Stimulated activated naive B cell treated with anti-CD40 and anti-IgM and Interleukin-4, amounts not matched to agents 10 μg/mL and 1 μg/mL and 100 μg/mL, for 72 hours (primary cell): ENCODE measurements around the gene TXNDC5.

Experiments
- ATAC-seq, 2 donors: fragments of 150-1000 bp; cut with Tn5 transposase; replicated peaks; 2 replicates each; pipeline ENCODE4 v1.10.0; 2021; ENCODE audit warnings: moderate library complexity in 1 of 2
- DNase-seq: peaks from one replicate; pipeline ENCODE4 v3.0.0; 2021
- H3K27ac Mint-ChIP-seq: one replicate; pipeline ENCODE4 v1.8.0; 2022; ENCODE audit warnings: mild to moderate bottlenecking, mixed read lengths
- H3K27me3 Mint-ChIP-seq, 2 donors: one replicate each; pipeline ENCODE4 v1.8.0; 2022; ENCODE audit warnings: mixed read lengths in 2 of 2
- H3K36me3 Mint-ChIP-seq, 2 donors: one replicate each; pipeline ENCODE4 v1.8.0; 2022; ENCODE audit warnings: mixed read lengths in 2 of 2, mild to moderate bottlenecking in 1 of 2
- H3K4me1 Mint-ChIP-seq, 2 donors: one replicate each; pipeline ENCODE4 v1.8.0; 2022; ENCODE audit warnings: mixed read lengths in 2 of 2, mild to moderate bottlenecking in 1 of 2
- H3K4me3 Mint-ChIP-seq, 2 donors: one replicate each; pipeline ENCODE4 v1.8.0; 2022; ENCODE audit warnings: mild to moderate bottlenecking in 2 of 2, mixed read lengths in 2 of 2, moderate library complexity in 1 of 2
- H3K9me3 Mint-ChIP-seq, 2 donors: one replicate each; pipeline ENCODE4 v1.8.0; 2022; ENCODE audit warnings: mixed read lengths in 2 of 2, mild to moderate bottlenecking in 1 of 2

TXNDC5 gene

DNA sequence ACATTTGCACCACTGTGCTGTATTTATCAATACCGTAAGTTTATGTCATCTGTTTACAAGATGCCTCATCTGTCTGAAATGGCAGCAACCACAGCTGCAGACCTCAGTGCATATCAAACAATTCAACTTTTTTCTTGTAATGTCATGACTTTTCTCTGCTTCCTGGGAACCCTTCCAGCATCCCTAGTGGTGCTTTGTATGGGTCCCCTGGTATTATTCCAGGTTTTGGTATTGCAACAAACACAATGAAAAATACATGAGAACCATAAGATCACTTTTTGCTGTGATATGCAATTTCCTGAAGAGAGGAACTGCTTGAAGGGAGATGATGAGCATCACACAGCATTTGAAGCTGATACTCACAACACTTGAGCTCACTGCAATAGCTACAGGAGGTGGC is 12.0 kb upstream of the TXNDC5 start:
- no peak for ATAC-seq
- H3K36me3 Mint-ChIP-seq = peaks cover 5 to 7% of the 10 kb centered on the region in 2 donors
- no peak for DNase-seq
- H3K4me3 Mint-ChIP-seq = no peak overlapping the region
- peaks cover 0 to 6% of the 10 kb centered on the region in 2 donors for H3K27me3 Mint-ChIP-seq
- no peak overlapping the region for H3K27ac Mint-ChIP-seq
- H3K4me1 Mint-ChIP-seq = peaks cover 7 to 8% of the 10 kb centered on the region in 2 donors
- H3K9me3 Mint-ChIP-seq = peaks cover 7 to 10% of the 10 kb centered on the region in 2 donors

GRCh38 chr6:7921632-7922092 is 11.1 kb upstream of the TXNDC5 start:
- ATAC-seq = no peak
- H3K27me3 Mint-ChIP-seq = peaks cover 0 to 6% of the 10 kb centered on the region in 2 donors
- peaks cover 4 to 5% of the 10 kb centered on the region in 2 donors for H3K36me3 Mint-ChIP-seq
- H3K4me3 Mint-ChIP-seq = no peak overlapping the region
- H3K9me3 Mint-ChIP-seq = peaks cover 6 to 7% of the 10 kb centered on the region in 2 donors
- no peak overlapping the region for H3K27ac Mint-ChIP-seq
- H3K4me1 Mint-ChIP-seq = peaks cover 14 to 17% of the 10 kb centered on the region in 2 donors
- no peak for DNase-seq

DNA sequence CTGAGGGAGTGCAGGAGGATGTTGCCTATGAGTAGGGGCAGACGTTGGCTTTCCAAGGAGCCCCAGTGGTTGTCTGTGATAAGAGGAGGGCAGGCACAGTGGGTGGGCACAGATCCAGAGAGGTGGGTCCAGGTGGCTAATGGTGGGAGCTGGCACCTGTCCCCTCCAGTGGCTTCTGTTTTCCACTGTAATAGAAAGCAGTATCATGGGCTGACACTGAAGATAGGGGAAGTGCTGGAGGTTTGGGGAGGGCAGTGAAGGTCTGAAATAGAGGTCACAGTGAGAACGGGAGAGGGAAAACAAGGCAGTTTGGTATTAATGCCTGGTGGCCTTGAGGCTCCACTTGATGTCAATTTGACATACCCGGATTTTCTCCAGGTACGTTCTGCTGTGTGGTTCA is 10.5 kb upstream of the TXNDC5 start:
- DNase-seq = no peak
- no peak overlapping the region for H3K4me3 Mint-ChIP-seq
- H3K36me3 Mint-ChIP-seq = peaks cover 4 to 5% of the 10 kb centered on the region in 2 donors
- H3K4me1 Mint-ChIP-seq = peaks cover 16 to 20% of the 10 kb centered on the region in 2 donors
- peaks cover 0 to 6% of the 10 kb centered on the region in 2 donors for H3K27me3 Mint-ChIP-seq
- H3K27ac Mint-ChIP-seq = no peak overlapping the region
- ATAC-seq = no peak
- H3K9me3 Mint-ChIP-seq = peaks cover 6 to 7% of the 10 kb centered on the region in 2 donors

DNA sequence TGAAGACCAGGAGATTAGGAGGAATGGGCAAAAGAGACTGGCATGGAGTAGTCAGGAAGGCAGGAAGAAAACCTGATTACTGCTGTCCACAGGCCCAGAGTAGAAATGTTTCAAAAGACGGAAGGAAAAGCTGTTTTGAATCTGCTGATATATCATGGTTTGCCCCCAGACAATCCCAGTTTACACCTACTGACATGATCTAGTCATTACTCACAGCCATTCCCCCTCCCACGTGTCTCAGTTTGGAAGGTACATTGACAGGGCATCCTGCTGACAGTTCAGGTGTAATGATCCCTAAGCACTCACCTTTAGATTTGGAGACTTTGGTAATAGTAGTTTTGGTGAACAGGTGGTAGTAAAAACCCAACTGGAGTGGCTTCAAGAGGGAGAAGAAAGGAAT is 9.8 kb upstream of the TXNDC5 start:
- H3K36me3 Mint-ChIP-seq = peaks cover 2 to 5% of the 10 kb centered on the region in 2 donors
- peaks cover 0 to 6% of the 10 kb centered on the region in 2 donors for H3K27me3 Mint-ChIP-seq
- peaks cover 17 to 20% of the 10 kb centered on the region in 2 donors for H3K4me1 Mint-ChIP-seq
- no peak overlapping the region for H3K27ac Mint-ChIP-seq
- peaks cover 5 to 6% of the 10 kb centered on the region in 2 donors for H3K9me3 Mint-ChIP-seq
- DNase-seq = no peak
- H3K4me3 Mint-ChIP-seq = no peak overlapping the region
- no peak for ATAC-seq

GRCh38 chr6:7919871-7920270 is 9.3 kb upstream of the TXNDC5 start:
- H3K36me3 Mint-ChIP-seq = peaks cover 0 to 5% of the 10 kb centered on the region in 2 donors
- H3K27ac Mint-ChIP-seq = no peak overlapping the region

DNA sequence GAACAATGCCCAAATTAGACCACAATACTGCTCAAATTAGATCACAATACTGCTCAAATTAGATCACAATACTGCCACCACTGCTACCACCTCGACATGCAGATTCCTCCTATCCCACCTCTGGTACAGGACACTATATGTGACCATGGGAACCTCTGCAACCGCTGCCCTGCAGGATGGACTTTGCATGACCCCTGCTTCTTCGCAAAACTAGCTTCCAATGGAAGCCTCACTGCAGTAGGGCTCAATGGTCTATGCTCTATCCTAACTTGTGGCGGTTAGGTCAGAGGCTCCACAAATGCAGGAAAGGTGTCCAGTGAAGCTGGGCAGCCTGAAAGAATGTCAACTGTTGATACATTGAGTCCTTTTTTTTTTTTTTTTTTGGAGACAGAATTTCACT is 7.8 kb upstream of the TXNDC5 start:
- Mint-ChIP-seq H3K27ac (no peak overlapping the region), H3K27me3 (no peaks in the 10 kb centered on the region), H3K9me3 (no peaks in the 10 kb centered on the region), H3K4me1 (peaks cover 17 to 20% of the 10 kb centered on the region in 2 donors), H3K36me3 (no peaks in the 10 kb centered on the region), H3K4me3 (no peak overlapping the region)
- no peak for DNase-seq
- ATAC-seq = no peak

More at GRCh38 chr6:7919871-7920270, 9.3 kb upstream of the TXNDC5 start:
- Mint-ChIP-seq H3K9me3 (peaks cover 2 to 6% of the 10 kb centered on the region in 2 donors), H3K4me1 (peaks cover 17 to 20% of the 10 kb centered on the region in 2 donors), H3K4me3 (no peak overlapping the region), H3K27me3 (peaks cover 0 to 6% of the 10 kb centered on the region in 2 donors)
- DNase-seq (no peak), ATAC-seq (no peak)

- ATAC-seq (no peak), DNase-seq (no peak)
- H3K27me3 Mint-ChIP-seq = no peaks in the 10 kb centered on the region
- no peak overlapping the region for H3K27ac Mint-ChIP-seq
- no peaks in the 10 kb centered on the region for H3K36me3 Mint-ChIP-seq
- H3K4me3 Mint-ChIP-seq = no peak overlapping the region
- H3K4me1 Mint-ChIP-seq = peaks cover 17 to 20% of the 10 kb centered on the region in 2 donors
- H3K9me3 Mint-ChIP-seq = no peaks in the 10 kb centered on the region
Measured at GRCh38 chr6:7917729-7918128, 7.1 kb upstream of the TXNDC5 start.

- no peak for DNase-seq
- no peaks in the 10 kb centered on the region for H3K27me3 Mint-ChIP-seq
- H3K9me3 Mint-ChIP-seq = no peaks in the 10 kb centered on the region
- H3K27ac Mint-ChIP-seq = peak overlapping the region; percentile 83
- peak; percentile 83 to 84 for ATAC-seq
- H3K36me3 Mint-ChIP-seq = no peaks in the 10 kb centered on the region
- H3K4me3 Mint-ChIP-seq = peak overlapping the region; percentile 22 to 31
- peaks cover 17 to 20% of the 10 kb centered on the region in 2 donors for H3K4me1 Mint-ChIP-seq
Measured at GRCh38 chr6:7916959-7917358, 6.4 kb upstream of the TXNDC5 start.

GRCh38 chr6:7914991-7915789 is 4.6 kb upstream of the TXNDC5 start:
- Mint-ChIP-seq H3K27ac (no peak overlapping the region), H3K4me1 (peaks cover 19 to 20% of the 10 kb centered on the region in 2 donors), H3K9me3 (no peaks in the 10 kb centered on the region), H3K4me3 (no peak overlapping the region), H3K27me3 (no peaks in the 10 kb centered on the region), H3K36me3 (no peaks in the 10 kb centered on the region)
- ATAC-seq = peak; percentile 49 to 57
- DNase-seq = peak; percentile 32

DNA sequence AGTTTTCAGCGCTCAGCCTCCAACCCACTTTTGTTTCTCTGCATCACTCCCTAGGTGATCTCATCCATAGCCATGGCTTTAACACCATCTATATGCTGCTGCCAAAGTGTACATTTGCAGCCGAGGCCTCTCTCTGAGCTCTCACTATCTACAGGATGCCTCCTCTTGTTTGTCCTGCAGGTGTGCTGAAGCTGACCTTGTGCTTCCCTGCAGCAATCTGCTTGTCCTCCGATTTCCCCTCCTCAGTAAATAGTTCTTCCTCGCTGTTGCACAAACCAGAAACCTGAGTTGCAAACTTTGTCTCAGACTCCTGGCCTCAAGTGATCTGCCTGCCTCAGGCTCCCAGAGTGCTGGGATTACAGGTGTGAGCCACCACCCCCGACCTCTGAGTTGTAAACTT is 3.7 kb upstream of the TXNDC5 start:
- ATAC-seq (no peak), DNase-seq (no peak)
- Mint-ChIP-seq H3K27me3 (no peaks in the 10 kb centered on the region), H3K4me3 (no peak overlapping the region), H3K36me3 (peaks cover 0 to 3% of the 10 kb centered on the region in 2 donors), H3K4me1 (peaks cover 21 to 24% of the 10 kb centered on the region in 2 donors), H3K9me3 (no peaks in the 10 kb centered on the region), H3K27ac (no peak overlapping the region)

DNA sequence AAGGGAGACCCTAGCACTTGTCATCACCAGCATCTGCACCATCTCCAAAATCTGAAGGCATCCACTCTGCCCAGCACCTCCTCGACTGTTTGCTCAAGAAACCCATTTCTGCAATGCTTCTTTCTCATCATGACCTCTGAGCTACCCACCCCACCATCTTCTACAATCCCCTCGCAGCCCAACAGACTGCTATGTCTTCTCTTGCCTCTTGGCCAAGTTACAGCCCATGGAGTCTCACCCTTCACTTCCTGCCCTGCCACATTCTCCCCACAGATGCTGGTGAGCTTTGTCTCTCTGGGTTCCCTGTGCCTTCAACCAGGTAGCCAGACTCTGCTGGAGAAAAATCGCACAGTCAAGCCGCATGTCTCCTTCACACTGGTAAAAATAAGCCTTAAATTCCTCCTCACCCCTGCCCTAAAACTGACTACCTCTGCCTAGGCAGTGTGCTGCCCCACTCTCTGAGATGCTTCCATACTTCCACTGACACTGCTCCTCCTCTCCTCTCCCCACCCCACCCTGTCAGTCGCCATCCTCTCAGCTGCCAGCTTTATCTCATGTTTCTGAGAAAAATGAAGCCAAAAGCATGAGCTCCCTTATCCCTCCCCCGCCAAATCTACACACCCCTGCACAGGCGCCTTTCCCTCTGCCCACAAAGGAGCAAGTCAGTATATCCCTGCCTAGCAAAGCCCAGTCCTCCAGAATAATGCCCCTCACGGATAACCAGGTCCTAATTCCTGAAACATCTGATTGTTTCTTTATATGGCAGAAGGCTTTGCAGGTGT is 2.3 kb upstream of the TXNDC5 start:
- peaks cover 2 to 5% of the 10 kb centered on the region in 2 donors for H3K36me3 Mint-ChIP-seq
- no peak for ATAC-seq
- no peak for DNase-seq
- peaks cover 22 to 24% of the 10 kb centered on the region in 2 donors for H3K4me1 Mint-ChIP-seq
- no peaks in the 10 kb centered on the region for H3K9me3 Mint-ChIP-seq
- no peak overlapping the region for H3K4me3 Mint-ChIP-seq
- no peaks in the 10 kb centered on the region for H3K27me3 Mint-ChIP-seq
- no peak overlapping the region for H3K27ac Mint-ChIP-seq

- Mint-ChIP-seq H3K36me3 (peaks cover 3 to 8% of the 10 kb centered on the region in 2 donors), H3K4me3 (no peak overlapping the region), H3K4me1 (peaks cover 19 to 21% of the 10 kb centered on the region in 2 donors), H3K27ac (no peak overlapping the region), H3K9me3 (no peaks in the 10 kb centered on the region), H3K27me3 (no peaks in the 10 kb centered on the region)
- no peak for DNase-seq
- ATAC-seq = no peak
Measured at GRCh38 chr6:7912024-7912423, 1.4 kb upstream of the TXNDC5 start.

DNA sequence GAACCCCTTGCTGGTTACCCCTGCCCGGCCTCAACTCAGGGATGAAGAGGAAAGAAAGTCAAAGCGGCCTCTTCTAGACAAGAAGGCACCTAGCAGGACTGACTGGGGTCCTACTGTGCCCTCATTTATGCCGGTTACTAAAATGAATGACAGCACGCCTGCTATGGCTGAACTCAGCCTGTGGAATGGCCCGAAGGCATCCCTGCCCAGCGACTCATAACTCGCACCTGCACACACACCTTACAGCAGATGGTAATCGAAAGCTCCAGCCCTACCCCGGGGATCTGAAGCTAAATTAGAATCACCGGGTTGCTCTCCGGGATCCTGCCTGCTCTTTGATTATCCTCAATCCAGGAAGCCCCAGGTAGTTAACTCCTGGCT is 747 bp upstream of the TXNDC5 start:
- ATAC-seq (no peak), DNase-seq (no peak)
- Mint-ChIP-seq H3K27ac (peak overlapping the region; percentile 79), H3K4me3 (peak overlapping the region in 1 of 2 donors; percentile 79), H3K4me1 (peaks cover 13 to 18% of the 10 kb centered on the region in 2 donors), H3K36me3 (peaks cover 3 to 8% of the 10 kb centered on the region in 2 donors), H3K9me3 (no peaks in the 10 kb centered on the region), H3K27me3 (no peaks in the 10 kb centered on the region)

DNA sequence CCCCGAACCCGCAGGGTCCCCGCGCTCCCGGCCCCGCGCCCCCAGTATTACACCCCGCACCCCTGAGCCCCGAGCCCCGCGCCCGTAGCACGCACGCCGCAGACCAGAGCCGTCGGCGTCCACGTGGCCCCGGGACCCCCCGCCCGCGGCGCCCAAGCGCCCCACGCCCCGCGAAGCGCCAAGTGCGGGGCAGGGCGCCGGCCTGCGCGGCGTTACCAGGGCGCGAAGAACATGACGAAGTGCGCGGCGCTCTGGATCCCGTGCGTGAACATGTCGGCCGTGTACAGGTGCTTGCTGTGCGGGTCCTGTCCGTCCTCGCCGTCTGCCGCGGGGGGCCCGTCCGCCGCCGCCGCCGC is 312 bp downstream of the TXNDC5 start:
- H3K9me3 Mint-ChIP-seq = no peaks in the 10 kb centered on the region
- H3K4me1 Mint-ChIP-seq = peaks cover 13 to 15% of the 10 kb centered on the region in 2 donors
- ATAC-seq (peak; percentile 56), DNase-seq (no peak)
- no peaks in the 10 kb centered on the region for H3K27me3 Mint-ChIP-seq
- peak overlapping the region; percentile 14 to 25 for H3K4me3 Mint-ChIP-seq
- peaks cover 3 to 8% of the 10 kb centered on the region in 2 donors for H3K36me3 Mint-ChIP-seq
- H3K27ac Mint-ChIP-seq = no peak overlapping the region
